Stomach smooth muscle (tissue), 2 donors: ENCODE data around the gene SNX18.
"Not testable (repeated sequence)": the region's sequence is repeated elsewhere in the genome, so short reads cannot be mapped to it uniquely, and the experiment has no call there.

Source experiments
- H3K27ac ChIP-seq: one replicate; pipeline ENCODE4 v1.7.0; 2013; ENCODE audit warnings: mild to moderate bottlenecking, low read length, inconsistent platforms
- H3K27me3 ChIP-seq, 2 donors: one replicate each; pipeline ENCODE4 v1.7.0; 2013; ENCODE audit warnings: low read length in 2 of 2; ENCODE audit not compliant: insufficient read depth in 2 of 2, control insufficient read depth in 1 of 2
- H3K36me3 ChIP-seq, 2 donors: one replicate each; pipeline ENCODE4 v1.7.0; 2013; ENCODE audit warnings: low read length in 2 of 2; ENCODE audit not compliant: control insufficient read depth in 2 of 2, insufficient read depth in 2 of 2
- H3K4me1 ChIP-seq: one replicate; pipeline ENCODE4 v1.7.0; 2013; ENCODE audit warnings: low read length; ENCODE audit not compliant: control insufficient read depth, insufficient read depth
- H3K4me3 ChIP-seq, 2 donors: one replicate each; pipeline ENCODE4 v1.7.0; 2013; ENCODE audit warnings: low read length in 2 of 2
- H3K9ac ChIP-seq, 2 donors: one replicate each; pipeline ENCODE4 v1.7.0; 2013; ENCODE audit warnings: low read length in 2 of 2, mild to moderate bottlenecking in 1 of 2
- H3K9me3 ChIP-seq, 2 donors: one replicate each; pipeline ENCODE4 v1.7.0; 2013; ENCODE audit warnings: low read length in 2 of 2; ENCODE audit not compliant: control insufficient read depth in 2 of 2
- donor health status: healthy.
- donor health status: Pancreatic carcinoma.

SNX18 gene

DNA sequence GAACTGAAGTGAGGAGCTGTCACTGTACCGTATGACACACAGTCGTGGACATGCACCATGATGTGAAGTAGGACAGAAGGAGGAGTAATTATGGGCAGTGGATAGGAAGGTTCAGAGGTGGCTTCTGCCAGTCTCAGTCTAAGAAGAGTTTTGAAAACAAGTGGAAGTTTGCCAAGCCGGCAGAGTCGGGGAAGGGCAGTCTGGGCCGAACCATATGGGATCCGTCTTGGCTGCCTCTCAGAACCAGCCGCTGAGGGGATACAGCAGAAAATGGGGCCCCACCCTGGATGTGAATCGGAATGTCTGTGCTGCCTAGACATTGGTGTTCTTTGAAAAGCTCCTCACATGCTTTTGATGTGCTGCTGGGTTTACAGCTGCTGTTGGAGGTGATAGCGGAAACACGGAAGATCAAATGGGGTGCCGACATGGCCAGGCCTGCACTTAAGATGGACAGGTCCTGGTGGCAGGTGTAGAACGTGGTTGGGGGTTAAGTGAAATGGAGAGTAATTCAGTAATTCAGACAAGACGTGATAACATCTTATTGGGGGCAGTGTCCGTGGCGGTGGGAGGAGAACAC is 11.2 kb downstream of the SNX18 start:
- Histone ChIP-seq H3K9ac (no peak overlapping the region), H3K9me3 (no peaks in the 10 kb centered on the region), H3K4me1 (peaks cover 39% of the 10 kb centered on the region), H3K36me3 (peaks cover 0 to 2% of the 10 kb centered on the region in 2 donors), H3K27ac (no peak overlapping the region), H3K27me3 (no peaks in the 10 kb centered on the region), H3K4me3 (peak overlapping the region in 1 of 2 donors; percentile 15)

DNA sequence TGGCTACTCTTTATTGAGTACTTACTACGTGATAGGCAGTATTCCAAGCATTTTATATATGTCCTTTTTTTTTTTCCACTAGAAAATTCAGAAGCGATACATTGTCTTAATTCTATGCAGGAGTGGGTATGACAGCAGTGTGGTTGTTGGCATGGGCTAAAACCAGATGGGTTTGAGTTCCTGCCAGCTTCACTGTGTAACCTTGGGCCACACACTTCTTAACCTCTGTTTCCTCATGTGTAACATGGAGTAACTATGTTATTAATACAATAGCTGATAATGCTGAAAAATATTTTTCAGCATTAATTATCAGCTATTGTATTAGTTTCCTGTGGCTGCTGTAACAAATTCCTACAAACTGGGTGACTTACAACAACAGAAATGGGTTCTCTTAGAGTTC is 12.0 kb downstream of the SNX18 start:
- Histone ChIP-seq H3K4me3 (no peak overlapping the region), H3K4me1 (peaks cover 41% of the 10 kb centered on the region), H3K9me3 (no peaks in the 10 kb centered on the region), H3K27me3 (no peaks in the 10 kb centered on the region), H3K27ac (no peak overlapping the region), H3K36me3 (peaks cover 0 to 2% of the 10 kb centered on the region in 2 donors), H3K9ac (no peak overlapping the region)

DNA sequence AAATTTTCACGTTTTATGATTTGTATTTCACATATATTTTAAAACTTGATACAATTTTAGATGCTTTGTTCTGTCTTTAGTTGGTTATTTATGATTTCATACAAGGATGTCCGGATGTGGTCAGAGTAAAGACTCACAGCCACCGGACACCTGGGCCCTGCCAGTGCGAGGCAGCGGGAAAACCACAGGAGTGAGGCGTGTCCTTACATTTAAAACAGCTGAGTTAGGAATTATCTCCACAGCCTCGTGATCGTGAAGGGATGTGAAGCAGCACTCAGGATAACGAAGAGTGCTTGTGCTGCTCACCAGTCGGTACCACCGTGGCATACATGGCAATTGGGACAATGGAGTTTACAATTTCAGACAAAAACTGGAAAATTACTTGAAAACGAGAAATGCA is 14.0 kb downstream of the SNX18 start:
- Histone ChIP-seq H3K9ac (no peak overlapping the region), H3K9me3 (no peaks in the 10 kb centered on the region), H3K27me3 (no peaks in the 10 kb centered on the region), H3K4me3 (no peak overlapping the region), H3K36me3 (peaks cover 0 to 2% of the 10 kb centered on the region in 2 donors), H3K4me1 (peaks cover 33% of the 10 kb centered on the region), H3K27ac (peak overlapping the region; percentile 6)

DNA sequence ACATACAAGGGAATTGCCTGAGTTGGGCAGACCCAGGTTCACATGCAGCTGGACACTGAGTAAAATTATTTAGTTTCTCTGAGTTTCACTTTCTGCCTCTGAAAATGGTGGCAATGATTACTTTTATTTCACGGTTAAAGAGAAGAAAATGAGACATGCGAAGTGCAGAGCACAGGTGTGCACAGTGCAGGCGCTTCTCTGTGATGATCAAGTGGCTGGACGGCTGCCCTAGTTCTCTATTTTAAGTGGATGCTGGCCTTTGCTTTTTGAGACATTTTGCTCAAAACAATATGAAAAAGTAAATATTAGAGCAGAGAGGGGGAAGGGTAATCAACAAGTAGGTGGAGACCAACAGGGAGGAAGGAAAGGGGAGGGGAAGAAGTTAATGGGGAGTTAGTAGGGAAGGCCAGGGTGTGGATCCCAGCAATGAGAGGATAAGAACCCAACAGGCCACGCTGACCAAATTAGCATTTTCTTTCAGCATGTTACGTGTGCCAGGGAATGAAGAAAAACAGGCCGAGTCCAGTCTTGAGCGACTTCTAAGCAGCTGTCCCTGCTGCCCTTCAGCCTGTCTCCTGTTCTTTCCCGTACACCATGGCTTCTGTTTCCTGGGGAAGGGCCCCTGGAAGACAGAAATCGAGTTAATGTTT is 16.1 kb downstream of the SNX18 start:
- Histone ChIP-seq H3K9ac (peak overlapping the region; percentile 52 to 68), H3K27ac (peak overlapping the region; percentile 91), H3K4me3 (peak overlapping the region in 1 of 2 donors; percentile 55), H3K36me3 (no peaks in the 10 kb centered on the region), H3K27me3 (no peaks in the 10 kb centered on the region), H3K9me3 (no peaks in the 10 kb centered on the region), H3K4me1 (peaks cover 22% of the 10 kb centered on the region)

DNA sequence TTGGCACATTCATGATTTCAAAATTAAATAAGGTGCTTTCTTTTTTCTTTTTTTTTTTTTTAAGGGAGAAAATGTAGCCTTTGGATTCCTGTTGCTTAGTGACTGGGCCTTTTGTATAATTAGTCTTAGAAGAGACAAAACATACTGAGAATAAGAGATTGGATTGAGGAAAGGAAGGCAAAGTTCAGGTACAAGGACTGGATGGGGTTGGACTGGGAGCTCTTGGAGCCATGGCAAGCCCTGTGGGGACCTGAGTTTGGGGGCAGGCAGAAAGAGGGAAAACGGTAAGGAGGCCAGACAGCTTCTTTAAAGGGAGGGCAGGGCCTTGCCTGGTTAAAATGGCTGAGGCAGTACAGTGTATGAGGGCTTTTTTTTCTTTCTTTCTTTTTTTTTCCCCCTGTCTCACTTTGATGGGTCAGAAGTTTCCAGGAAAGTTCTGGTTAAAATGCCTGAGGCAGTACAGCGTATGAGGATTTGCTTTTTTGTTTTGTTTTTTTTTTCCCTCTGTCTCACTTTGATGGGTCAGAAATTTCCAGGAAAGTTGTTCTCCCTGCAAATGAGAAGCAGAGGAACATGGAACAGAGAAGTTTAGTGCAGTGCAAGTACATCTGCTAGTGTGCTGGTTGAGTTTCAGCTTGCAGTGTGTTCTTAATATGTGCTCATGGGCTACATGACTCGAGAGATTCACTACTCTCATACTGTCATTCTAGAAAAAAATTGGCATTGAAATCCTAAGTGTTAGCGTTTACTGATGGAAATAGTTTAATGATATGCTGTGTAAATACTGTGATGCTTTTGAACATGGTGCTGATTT is 16.8 kb downstream of the SNX18 start:
- H3K9me3 ChIP-seq, result no peaks in the 10 kb centered on the region
- H3K9ac ChIP-seq, result peak overlapping the region; percentile 52 to 68
- H3K27ac ChIP-seq, result peak overlapping the region; percentile 91
- no peaks in the 10 kb centered on the region for H3K36me3 ChIP-seq
- peak overlapping the region in 1 of 2 donors; percentile 55 for H3K4me3 ChIP-seq
- no peaks in the 10 kb centered on the region for H3K27me3 ChIP-seq
- H3K4me1 ChIP-seq, result peaks cover 21% of the 10 kb centered on the region

- H3K9me3 ChIP-seq, result no peaks in the 10 kb centered on the region
- peak overlapping the region; percentile 25 for H3K27ac ChIP-seq
- no peaks in the 10 kb centered on the region for H3K27me3 ChIP-seq
- no peaks in the 10 kb centered on the region for H3K36me3 ChIP-seq
- no peak overlapping the region for H3K4me3 ChIP-seq
- H3K4me1 ChIP-seq, result peaks cover 21% of the 10 kb centered on the region
- no peak overlapping the region for H3K9ac ChIP-seq
Measured at GRCh38 chr5:54535149-54535844, 17.7 kb downstream of the SNX18 start.

GRCh38 chr5:54536375-54536774 is 18.8 kb downstream of the SNX18 start:
- H3K27ac ChIP-seq, H3K4me3 ChIP-seq, H3K9me3 ChIP-seq, H3K27me3 ChIP-seq, H3K36me3 ChIP-seq, H3K9ac ChIP-seq: not testable (repeated sequence)
- H3K4me1 ChIP-seq, result peaks cover 21% of the 10 kb centered on the region

DNA sequence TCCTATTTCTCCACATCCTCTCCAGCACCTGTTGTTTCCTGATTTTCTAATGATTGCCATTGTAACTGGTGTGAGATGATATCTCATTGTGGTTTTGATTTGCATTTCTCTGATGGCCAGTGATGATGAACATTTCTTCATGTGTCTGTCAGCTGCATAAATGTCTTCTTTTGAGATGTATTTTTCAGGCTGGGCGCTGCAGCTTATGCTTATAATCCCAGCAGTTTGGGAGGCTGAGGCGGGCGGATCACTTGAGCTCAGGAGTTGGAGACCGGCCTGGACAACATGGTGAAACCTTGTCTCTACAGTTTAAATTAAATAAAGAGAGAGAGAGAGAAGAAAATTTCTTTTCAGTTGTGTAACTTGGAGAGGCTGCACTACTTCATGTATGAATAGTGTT is 19.3 kb downstream of the SNX18 start:
- H3K4me1 ChIP-seq, result peaks cover 21% of the 10 kb centered on the region
- not testable (repeated sequence) for H3K27ac ChIP-seq, H3K9ac ChIP-seq, H3K4me3 ChIP-seq, H3K36me3 ChIP-seq, H3K27me3 ChIP-seq, H3K9me3 ChIP-seq

GRCh38 chr5:54537725-54538124 is 20.2 kb downstream of the SNX18 start:
- Histone ChIP-seq H3K27ac (no peak overlapping the region), H3K4me1 (peaks cover 21% of the 10 kb centered on the region), H3K9me3 (no peaks in the 10 kb centered on the region), H3K9ac (no peak overlapping the region), H3K4me3 (no peak overlapping the region), H3K36me3 (no peaks in the 10 kb centered on the region), H3K27me3 (no peaks in the 10 kb centered on the region)

GRCh38 chr5:54538156-54538555 is 20.6 kb downstream of the SNX18 start:
- Histone ChIP-seq H3K27ac (no peak overlapping the region), H3K4me1 (peaks cover 20% of the 10 kb centered on the region), H3K27me3 (no peaks in the 10 kb centered on the region), H3K36me3 (no peaks in the 10 kb centered on the region), H3K9ac (no peak overlapping the region), H3K9me3 (no peaks in the 10 kb centered on the region), H3K4me3 (no peak overlapping the region)
